GM18526 (cell line): Measurements from ENCODE around the gene ZFR.

Source experiments
- POLR2A ChIP-seq: IDR thresholded peaks from 3 replicates; pipeline ENCODE4 v1.6.1; 2011; ENCODE audit not compliant: insufficient read length; ENCODE audit errors: extremely low read depth

Gene ZFR

GRCh38 chr5:32357658-32358057 lies 86.9 kb downstream of the ZFR start:
- no peak for TF ChIP-seq POLR2A

DNA sequence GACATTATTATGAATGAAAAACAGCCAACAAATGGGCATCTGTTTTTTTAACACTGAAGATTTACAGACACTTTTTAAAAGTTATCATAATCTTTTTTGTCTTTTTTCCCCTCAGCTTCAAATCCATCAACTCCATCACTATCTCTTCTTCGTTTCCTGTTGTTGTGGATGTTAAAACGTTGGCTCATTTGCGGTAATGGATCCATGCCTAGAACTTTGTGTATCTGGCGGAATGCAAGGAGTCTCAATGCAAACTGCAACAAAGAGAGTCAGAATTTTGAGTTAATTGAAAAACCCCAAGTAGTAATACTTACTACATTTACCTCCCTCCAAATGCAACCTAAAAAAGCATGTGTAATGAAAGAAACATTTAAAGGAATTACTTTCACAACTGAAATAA lies 88.9 kb downstream of the ZFR start:
- TF ChIP-seq POLR2A, result no peak

- no peak for TF ChIP-seq POLR2A
Measured at GRCh38 chr5:32353420-32353819, 91.1 kb downstream of the ZFR start.

- TF ChIP-seq POLR2A, result no peak
Measured at GRCh38 chr5:32352685-32353084, 91.9 kb downstream of the ZFR start.

GRCh38 chr5:32346869-32347268 lies 97.7 kb downstream of the ZFR start:
- TF ChIP-seq POLR2A, result no peak

DNA sequence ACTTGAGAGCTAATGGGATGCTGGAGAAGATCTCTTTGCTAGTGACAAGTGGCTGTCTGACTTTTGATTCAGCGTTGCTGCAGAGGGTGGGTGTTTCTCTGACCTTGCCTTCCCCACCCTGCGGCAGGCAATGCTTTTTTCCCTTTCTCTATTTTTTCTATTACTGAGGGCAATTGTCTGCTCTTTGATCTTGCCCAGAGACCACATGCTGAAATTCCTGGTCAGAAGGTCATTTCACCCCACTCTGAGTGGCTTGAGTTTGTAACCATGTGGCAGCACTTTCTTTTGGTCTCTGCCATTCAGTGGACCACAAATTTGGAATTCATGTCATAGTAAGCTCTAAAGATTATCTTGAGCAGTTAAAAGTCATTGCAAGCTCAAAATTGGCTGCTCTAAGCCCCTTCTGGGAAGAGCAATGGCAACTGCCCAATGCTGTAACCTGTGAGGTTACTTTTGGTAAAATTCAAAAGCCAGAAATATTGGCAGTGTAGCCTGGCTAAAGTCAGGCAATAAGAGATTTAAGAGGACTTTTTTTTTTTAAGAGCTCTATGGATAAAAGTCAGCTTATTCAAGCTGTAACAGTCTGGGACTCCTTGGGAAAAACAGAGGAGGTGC lies 101.4 kb downstream of the ZFR start:
- no peak for TF ChIP-seq POLR2A

- TF ChIP-seq POLR2A, result no peak
Measured at GRCh38 chr5:32342656-32343055, 101.9 kb downstream of the ZFR start.

DNA sequence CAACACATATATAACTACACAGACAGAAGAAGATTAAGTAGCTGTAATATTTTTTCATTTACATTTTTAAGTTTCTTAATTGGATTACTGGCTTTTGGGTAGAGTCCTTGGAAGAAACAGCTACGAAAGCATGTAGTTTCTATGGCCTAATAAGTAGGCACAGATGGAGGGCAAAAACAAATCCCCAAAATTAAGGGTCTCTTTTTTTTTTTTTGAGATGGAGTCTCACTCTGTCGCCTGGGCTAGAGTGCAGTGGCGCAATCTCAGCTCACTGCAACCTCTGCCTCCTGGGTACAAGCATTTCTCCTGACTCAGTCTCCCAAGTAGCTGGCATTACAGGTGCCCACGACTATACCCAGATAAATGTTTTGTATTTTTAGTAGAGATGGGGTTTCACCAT lies 104.7 kb downstream of the ZFR start:
- TF ChIP-seq POLR2A, result no peak

DNA sequence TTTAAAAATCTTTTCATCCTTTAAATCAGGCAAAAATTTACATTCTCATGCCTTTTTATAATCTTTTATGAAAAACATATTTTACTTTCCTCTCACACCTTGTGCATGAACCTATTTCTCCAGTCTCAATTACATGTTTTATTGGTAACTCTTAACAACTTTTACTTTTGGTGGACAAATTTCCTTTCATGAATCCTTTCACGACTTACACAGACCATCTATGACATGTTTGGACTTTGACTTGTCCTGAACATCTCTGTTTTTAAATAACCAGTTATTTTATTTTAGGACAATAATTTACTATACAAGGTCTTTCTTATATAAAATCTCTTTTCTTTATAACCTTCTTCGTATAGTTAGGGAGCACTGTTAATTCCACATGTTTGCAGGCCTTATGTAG lies 105.3 kb downstream of the ZFR start:
- TF ChIP-seq POLR2A, result no peak

- no peak for TF ChIP-seq POLR2A
Measured at GRCh38 chr5:32332966-32333365, 111.6 kb downstream of the ZFR start.

- TF ChIP-seq POLR2A, result no peak
Measured at GRCh38 chr5:32332361-32332760, 112.2 kb downstream of the ZFR start.

DNA sequence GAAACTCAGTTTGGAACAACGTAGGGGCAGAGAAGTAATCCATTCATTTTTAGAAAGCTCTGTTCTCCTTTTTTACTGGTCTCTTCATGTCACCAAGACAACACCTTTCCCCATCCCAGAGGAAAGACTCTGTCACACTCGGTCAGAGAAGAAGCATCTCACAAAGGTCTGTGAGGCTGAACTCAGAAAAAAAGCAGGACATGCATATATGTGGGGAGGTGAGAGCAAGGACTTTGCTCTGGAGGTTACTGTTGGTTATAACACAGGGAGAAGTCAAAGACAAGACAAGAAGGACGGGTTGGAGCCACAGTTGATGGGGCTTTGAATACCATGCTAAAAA lies 112.6 kb downstream of the ZFR start:
- no peak for TF ChIP-seq POLR2A

GRCh38 chr5:32331217-32331934 lies 113.2 kb downstream of the ZFR start:
- TF ChIP-seq POLR2A, result no peak

DNA sequence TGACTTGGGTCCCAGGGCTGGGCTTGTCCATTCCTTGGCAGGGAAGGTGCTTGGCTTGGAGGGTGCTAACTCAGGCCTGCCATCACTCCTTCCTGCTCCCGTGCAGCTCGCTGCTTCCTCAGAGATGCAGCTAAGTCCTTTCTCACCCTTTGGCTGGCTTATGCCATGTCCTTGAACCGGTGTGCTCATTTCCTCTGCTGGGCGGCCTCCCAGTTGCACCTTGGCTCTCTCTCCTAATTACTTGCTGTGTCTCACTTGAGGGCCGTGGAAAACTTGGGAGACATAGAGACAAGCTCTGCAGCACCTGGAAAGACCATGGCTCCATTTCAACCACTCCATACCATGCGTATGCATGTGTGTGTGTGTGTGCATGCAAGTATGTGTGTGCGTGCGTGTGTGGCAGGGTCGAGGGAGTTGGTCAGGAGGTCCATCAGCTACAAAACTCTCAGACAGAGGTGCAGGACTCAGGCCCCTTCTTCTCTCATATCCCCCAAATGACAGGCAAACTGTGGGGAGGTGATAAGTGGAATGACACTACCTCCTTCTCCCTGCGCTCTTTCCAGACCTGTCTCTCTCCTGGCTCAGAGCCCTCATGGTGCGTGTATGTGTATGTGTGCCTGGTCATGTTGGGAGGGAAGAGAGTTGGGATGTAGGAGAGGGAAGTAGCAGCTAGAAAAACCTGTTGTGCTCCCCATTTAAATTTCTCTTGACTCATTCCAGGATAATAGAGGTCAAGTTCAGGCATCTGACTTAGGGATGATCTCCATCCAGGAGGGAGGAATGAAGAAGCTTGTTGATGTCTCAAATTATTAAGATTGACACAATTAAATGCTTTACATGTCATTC lies 114.2 kb downstream of the ZFR start:
- no peak for TF ChIP-seq POLR2A

DNA sequence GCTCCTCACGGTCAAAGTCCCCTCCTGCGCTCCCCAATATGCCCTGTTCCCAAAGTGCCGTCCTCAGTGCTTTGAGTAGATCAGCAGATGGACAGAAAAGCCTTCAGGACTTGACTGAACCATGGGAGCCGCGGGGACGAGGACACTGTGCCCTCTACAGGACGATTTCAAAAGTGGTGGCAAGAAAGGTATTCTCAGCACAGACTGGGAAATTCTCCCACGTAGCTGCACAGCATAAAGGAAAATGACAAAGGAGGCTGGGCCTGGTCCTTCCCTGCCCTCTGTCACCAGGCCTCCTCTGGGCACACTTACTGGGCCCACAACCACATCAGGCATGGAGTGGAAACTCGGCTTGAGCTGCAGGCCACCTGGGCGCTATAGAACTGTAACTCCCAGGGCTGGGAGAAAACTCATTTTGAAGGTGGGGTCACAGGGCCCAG lies 115.1 kb downstream of the ZFR start:
- no peak for TF ChIP-seq POLR2A

DNA sequence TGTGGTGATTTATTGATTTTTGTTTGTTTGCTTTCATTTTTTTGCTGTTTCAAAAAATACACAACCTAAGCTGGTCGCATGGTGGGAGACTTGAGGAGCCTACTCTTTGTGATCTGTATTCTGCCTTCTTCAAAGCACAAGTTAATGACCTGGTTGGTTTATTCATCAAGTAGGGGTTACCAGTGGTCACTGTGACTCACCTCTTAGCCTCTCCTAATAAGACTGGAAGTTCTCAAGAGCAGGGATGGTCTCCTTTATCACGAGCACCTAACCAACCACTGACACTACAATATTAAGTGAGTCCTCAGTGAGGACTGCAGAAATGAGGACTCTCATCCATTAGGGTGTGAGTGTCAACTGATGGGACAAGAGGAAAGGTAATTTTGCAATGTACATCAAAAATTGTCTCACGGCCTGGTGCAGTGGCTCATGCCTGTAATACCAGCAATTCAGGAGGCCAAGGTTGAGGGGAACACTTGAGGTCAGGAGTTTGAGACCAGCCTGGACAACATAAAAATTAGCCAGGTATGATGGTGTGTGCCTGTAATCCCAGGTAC lies 118.2 kb downstream of the ZFR start:
- TF ChIP-seq POLR2A, result no peak
